Skeletal muscle cell (primary cell): ENCODE measurements around the gene HIPK3.
"Not testable (repeated sequence)": the region's sequence is repeated elsewhere in the genome, so short reads cannot be mapped to it uniquely, and the experiment has no call there.

ENCODE experiments used
- DNase-seq: peaks from one replicate; pipeline ENCODE4 v3.0.0-alpha.2; 2010; ENCODE audit warnings: low read depth
- H3K4me3 ChIP-seq: 2 replicates; pipeline ENCODE4 v1.5.1; 2011; ENCODE audit warnings: low read depth, mild to moderate bottlenecking, control low read depth, low read length, moderate library complexity

Gene HIPK3

GRCh38 chr11:33257160-33257896 lies at the start of gene HIPK3:
HIPK3 (plus strand) TSS chr11:33257381.
- H3K4me3 ChIP-seq, result peak within 1 kb of the TSS; percentile 84
- peak; percentile 40 for DNase-seq

- H3K4me3 ChIP-seq, result no peak overlapping the region
- DNase-seq, result no peak
Observed at GRCh38 chr11:33207408-33207985, 49.7 kb upstream of the HIPK3 start.

- no peak for DNase-seq
Observed at GRCh38 chr11:33208150-33208549, 49.0 kb upstream of the HIPK3 start.

GRCh38 chr11:33211153-33211552 lies 46.0 kb upstream of the HIPK3 start:
- DNase-seq, result no peak

More at GRCh38 chr11:33208150-33208549, 49.0 kb upstream of the HIPK3 start:
- no peak overlapping the region for H3K4me3 ChIP-seq

GRCh38 chr11:33211580-33211979 lies 45.6 kb upstream of the HIPK3 start:
- no peak for DNase-seq

More at GRCh38 chr11:33211153-33211552, 46.0 kb upstream of the HIPK3 start:
- no peak overlapping the region for H3K4me3 ChIP-seq

GRCh38 chr11:33214187-33214586 lies 43.0 kb upstream of the HIPK3 start:
- no peak for DNase-seq
- H3K4me3 ChIP-seq, result no peak overlapping the region

More at GRCh38 chr11:33211580-33211979, 45.6 kb upstream of the HIPK3 start:
- no peak overlapping the region for H3K4me3 ChIP-seq

GRCh38 chr11:33214767-33215166 lies 42.4 kb upstream of the HIPK3 start:
- no peak overlapping the region for H3K4me3 ChIP-seq
- DNase-seq, result no peak

GRCh38 chr11:33216676-33217075 lies 40.5 kb upstream of the HIPK3 start:
- H3K4me3 ChIP-seq, DNase-seq: not testable (repeated sequence)

- no peak overlapping the region for H3K4me3 ChIP-seq
- no peak for DNase-seq
Observed at GRCh38 chr11:33222052-33222750, 35.0 kb upstream of the HIPK3 start.

GRCh38 chr11:33225371-33225770 lies 31.8 kb upstream of the HIPK3 start:
- DNase-seq, result no peak

GRCh38 chr11:33227578-33228261 lies 29.5 kb upstream of the HIPK3 start:
- DNase-seq, result peak; percentile 67
- H3K4me3 ChIP-seq, result no peak overlapping the region

More at GRCh38 chr11:33225371-33225770, 31.8 kb upstream of the HIPK3 start:
- no peak overlapping the region for H3K4me3 ChIP-seq

- DNase-seq, result no peak
- no peak overlapping the region for H3K4me3 ChIP-seq
Observed at GRCh38 chr11:33234397-33235190, 22.6 kb upstream of the HIPK3 start.

GRCh38 chr11:33237039-33237597 lies 20.1 kb upstream of the HIPK3 start:
- DNase-seq, result no peak
- no peak overlapping the region for H3K4me3 ChIP-seq

- H3K4me3 ChIP-seq, result no peak overlapping the region
- no peak for DNase-seq
Observed at GRCh38 chr11:33242575-33242974, 14.6 kb upstream of the HIPK3 start.

- H3K4me3 ChIP-seq, DNase-seq: not testable (repeated sequence)
Observed at GRCh38 chr11:33243654-33244053, 13.5 kb upstream of the HIPK3 start.

- no peak overlapping the region for H3K4me3 ChIP-seq
- DNase-seq, result peak; percentile 5
Observed at GRCh38 chr11:33248416-33248971, 8.7 kb upstream of the HIPK3 start.

GRCh38 chr11:33256031-33256812 lies 959 bp upstream of the HIPK3 start:
- peak overlapping the region; percentile 84 for H3K4me3 ChIP-seq
- DNase-seq, result no peak

GRCh38 chr11:33256813-33257159 lies 395 bp upstream of the HIPK3 start:
- DNase-seq, result no peak
- H3K4me3 ChIP-seq, result peak overlapping the region; percentile 84
